Left lobe of liver (tissue), 2 donors: ENCODE results near the gene TTC4. TPM values are rescaled to one million over a fixed set of nuclear protein-coding genes. Genes with fewer than 3 reads are reported as not detected.
A peak's percentile ranks its signal among the peaks of the same experiment; 100 is the strongest.
"Not testable (repeated sequence)": the region's sequence is repeated elsewhere in the genome, so short reads cannot be mapped to it uniquely, and the experiment has no call there.

Experiments used
- ATAC-seq: fragments of 200-7000 bp; cut with Tn5 transposase; one replicate; pipeline ENCODE4 v1.9.1; 2020; ENCODE audit warnings: mild to moderate bottlenecking, moderate library complexity
- DNase-seq: peaks from one replicate; pipeline ENCODE4 v3.0.0-alpha.2; 2020; ENCODE audit warnings: low spot score
- total RNA-seq: library from RNA; stranded (reverse); gene quantifications from one replicate; pipeline ENCODE4 v1.2.1, GENCODE V29; 2021
- donor health status: DM: no; HTN: no; CAD: no; lungs with moderate emphysema.
- donor health status: DM: no; HTN: yes; CAD: no.

Gene TTC4
- total RNA-seq, 1 donor from 2014 or later, result 8.3 TPM

- DNase-seq (no peak), ATAC-seq (no peak)
Observed at GRCh38 chr1:54745864-54746263, 30.2 kb downstream of the TTC4 start.

DNA sequence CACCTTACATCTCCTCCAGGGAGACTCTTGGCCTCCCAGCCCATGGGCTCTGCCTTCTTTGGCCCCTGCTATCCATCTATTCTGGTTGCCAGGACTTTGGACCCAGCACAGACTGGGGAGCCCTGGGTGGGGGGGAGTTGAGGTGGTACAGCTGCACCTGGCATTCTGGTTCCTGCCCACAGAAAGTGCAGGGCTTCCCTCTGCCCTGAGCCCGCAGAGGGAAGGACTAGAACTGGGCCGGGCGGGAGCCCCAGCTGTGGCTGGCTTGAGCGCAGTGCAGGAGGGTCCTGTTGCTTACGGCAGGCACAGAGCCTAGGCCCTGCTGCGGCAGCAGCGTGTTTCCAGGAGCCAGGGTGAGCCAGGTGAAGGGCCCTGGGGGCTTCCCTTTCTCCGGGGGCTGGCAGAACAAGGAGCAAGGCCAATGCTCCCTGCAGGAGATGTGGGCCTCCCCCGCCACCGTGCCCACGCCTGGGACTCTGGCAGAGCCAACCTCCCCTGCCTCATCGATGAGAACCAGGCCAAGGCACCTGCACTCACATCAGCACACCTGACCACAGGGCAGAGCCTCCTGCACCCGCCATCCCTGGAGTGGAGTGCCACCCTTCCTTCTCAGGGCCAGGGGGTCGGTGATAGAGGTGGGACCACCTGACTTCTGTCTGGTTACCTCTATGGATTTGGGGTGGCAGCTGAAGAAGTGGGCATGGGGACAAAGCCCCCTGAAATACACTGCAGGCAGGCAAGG is 32.6 kb downstream of the TTC4 start:
- ATAC-seq (no peak), DNase-seq (no peak)

GRCh38 chr1:54750596-54750995 is 34.9 kb downstream of the TTC4 start:
- ATAC-seq (no peak), DNase-seq (no peak)

- ATAC-seq (no peak), DNase-seq (no peak)
Observed at GRCh38 chr1:54751426-54751825, 35.8 kb downstream of the TTC4 start.

DNA sequence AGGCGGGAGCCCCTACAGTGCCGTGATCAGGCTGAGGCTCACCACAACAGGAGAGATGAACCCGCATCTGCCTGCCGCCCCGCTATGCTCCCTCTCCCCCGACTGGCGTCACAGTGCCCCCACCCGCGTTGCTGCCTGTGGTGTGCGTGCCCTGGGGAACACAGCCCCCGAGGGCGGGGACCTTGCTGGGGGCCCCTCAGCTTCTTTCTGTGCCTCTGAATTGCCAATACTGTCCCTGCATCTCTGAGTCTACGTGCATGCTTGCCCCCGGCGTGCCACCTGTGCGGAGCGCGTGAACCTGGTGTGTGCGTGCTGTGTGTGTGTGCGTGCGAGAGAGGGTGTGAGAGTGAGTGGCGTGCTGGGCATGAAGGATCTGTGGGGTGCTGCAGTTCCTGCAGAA is 38.4 kb downstream of the TTC4 start:
- no peak for DNase-seq
- no peak for ATAC-seq

DNA sequence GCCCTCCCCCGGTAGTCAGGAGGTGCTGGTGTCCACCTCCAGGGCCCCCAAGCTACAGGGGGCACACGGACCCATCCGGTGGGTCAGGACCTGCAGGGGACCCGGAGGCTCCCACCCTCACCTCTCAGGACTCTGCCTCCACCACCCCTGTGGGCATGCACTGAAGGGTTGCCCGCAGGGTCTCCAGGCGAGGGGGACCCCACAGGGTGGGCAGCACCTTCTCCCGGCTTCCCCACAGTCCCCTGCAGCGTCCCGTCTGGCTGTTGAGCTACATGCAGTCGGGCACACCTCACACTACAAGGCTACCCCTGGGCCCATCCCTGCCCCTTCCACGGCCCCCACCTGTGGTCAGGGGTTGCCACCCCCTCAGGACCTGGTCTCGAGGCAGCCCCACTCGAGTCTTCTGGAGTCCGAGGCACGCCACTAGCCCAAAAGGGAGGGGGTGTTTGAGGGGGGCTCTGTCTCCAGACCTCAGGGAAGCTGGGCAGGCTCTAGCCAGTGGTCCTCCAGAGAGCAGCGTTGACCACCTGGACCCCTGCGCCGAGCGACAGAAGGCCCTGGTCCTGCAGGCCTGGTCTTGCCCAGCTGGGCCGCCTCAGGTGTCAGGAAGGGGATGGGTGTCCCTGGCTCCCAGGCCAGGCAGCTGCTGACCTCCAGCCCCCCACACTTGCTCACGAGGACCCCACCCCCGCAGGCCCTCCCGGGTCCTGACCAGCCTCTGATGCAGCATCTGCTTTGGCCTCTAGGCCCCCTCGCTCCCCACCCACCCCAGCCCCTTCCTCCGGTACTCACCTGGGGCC is 39.0 kb downstream of the TTC4 start:
- ATAC-seq (no peak), DNase-seq (no peak)

DNA sequence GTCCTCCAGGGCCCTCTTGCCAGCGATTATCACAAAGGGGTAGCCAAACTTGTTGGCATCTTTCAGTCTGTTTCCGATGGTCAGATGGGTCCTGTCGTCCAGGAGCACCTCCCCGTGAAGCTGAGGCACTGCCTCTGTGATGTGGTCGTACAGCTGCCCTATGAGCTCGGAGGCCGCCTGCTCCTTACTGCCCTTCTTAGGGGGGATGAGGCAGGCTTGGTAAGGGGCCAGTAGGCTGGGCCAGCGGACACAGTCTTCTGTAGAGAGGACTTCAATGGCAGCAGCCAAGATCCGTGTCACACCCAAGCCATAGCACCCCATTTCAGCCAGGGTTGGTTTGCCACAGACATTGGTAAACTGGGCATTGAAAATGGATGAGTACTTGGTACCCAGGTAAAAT is 42.2 kb downstream of the TTC4 start:
- ATAC-seq, result no peak

GRCh38 chr1:54758678-54759348 is 43.2 kb downstream of the TTC4 start:
- DNase-seq (no peak), ATAC-seq (no peak)

More for the DNA sequence above, 42.2 kb downstream of the TTC4 start:
- DNase-seq, result no peak

- DNase-seq (no peak), ATAC-seq (no peak)
Observed at GRCh38 chr1:54763816-54764132, 48.1 kb downstream of the TTC4 start.

DNA sequence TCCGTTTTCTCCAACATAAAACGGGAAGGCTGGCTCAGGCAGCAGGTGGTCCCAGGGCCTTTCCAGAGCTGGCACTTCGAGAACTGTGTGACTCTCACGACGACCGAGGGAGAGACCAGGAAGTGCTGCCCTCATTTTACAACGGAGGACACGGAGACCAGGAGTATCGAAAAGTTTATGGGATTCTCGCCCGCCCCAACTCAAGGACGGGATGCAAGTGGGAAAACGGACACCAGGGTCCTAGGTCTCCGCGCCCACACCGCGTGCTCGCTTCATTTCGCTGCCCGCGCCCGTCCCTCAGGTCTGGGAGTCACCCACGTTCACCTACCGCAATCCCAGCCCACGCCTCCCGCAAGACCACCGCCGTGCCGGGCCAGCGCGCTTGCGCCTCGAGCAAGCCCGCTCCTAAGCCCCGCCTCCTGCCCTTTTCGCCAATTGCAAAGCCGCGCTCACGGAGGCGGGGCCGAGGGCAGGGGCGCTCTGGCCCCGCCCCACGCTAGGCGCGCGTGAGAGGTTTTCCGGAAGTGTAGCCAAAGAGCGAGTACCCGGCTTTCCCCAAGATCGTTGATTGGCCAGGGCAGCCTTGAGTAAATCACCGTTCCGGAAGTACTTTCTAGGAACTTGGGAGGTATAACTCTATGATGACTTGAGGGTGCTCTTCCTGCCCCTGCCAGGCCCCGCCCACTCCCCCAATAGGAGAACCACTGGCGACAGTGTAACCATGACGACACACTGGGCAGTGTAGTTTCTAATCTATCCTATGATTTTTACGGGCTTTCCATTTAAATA is 48.7 kb downstream of the TTC4 start, which contains the start of gene PARS2:
Gene PARS2, minus strand, starts transcription at position 391 of the 789 bp plus-strand sequence. CDS start 5,362 bp downstream, outside the sequence.
- peak; percentile 96 for ATAC-seq

DNA sequence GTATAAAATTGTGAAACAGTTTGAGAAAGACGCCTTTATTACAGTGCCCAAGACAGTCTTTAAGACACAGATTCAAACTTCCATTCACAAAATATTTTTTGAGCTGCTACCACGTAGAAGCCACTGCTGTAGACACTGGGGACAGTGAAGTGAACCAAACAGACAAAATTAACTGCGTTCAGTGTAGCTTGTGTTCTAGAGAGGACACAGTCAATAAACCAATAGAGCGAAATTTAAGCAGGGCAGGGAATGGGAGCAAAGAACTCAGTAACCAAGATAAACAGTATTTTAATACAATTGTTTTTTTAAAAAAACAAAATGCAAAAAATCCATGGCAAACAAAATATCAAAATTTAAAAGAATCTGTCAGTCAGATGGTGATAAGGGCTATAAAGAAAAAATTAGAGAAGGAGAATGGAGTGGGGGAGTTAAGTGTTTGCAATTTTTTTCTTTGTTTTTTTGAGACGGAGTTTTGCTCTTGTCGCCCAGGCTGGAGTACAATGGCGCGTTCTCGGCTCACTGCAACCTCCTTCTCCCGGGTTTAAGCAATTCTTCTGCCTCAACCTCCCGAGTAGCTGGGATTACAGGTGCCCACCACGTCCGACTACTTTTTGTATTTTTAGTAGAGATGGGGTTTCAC is 49.4 kb downstream of the TTC4 start:
- DNase-seq (no peak), ATAC-seq (peak; percentile 26)

More for the DNA sequence above, 48.7 kb downstream of the TTC4 start, which contains the start of gene PARS2:
- peak; percentile 97 for DNase-seq

DNA sequence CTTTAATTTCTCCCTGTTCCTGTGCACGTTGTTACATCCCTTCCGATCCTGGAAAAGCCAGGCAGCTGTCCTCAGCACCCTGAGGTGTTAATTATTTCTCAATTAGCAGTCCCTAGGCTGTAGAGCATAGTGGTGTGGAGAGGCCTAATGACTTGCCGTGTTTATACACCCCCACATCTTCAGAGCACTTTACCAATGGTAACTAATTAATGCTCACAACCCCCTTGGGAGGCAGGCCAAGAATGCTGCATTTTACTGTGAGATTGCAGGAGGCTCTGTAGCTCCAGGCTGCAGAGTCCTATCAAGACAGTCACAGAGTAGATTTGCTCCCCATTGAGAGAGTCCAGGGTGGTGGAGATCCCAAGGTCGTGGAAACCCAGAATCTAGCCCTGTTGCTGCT is 51.1 kb downstream of the TTC4 start:
- DNase-seq, result no peak

GRCh38 chr1:54767526-54767925 is 51.9 kb downstream of the TTC4 start:
- DNase-seq (no peak), ATAC-seq (no peak)

More for the DNA sequence above, 51.1 kb downstream of the TTC4 start:
- no peak for ATAC-seq

- DNase-seq (no peak), ATAC-seq (no peak)
Observed at GRCh38 chr1:54768093-54768492, 52.4 kb downstream of the TTC4 start.

DNA sequence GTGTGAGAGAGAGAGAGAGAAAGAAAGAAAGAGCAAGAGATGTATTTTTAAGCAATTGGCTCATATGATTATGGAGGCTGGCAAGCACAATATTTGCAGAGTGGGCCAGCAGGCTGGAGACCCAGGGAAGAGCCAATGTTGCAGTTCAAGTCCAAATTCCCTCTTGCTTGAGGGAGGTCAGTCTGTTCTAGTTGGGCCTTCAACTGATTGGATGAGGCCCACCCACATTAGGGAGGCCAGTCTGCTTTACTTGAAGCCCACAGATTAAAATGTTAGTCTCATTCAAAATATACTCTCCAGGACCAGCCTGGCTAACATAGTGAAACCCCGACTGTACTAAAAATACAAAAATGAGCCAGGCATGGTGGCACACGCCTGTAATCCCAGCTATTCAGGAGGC is 57.3 kb downstream of the TTC4 start:
- DNase-seq (no peak), ATAC-seq (no peak)

GRCh38 chr1:54774820-54775498 is 59.3 kb downstream of the TTC4 start:
- ATAC-seq (no peak), DNase-seq (no peak)

GRCh38 chr1:54775828-54776721 is 60.4 kb downstream of the TTC4 start:
- ATAC-seq, result peak; percentile 88
- not testable (repeated sequence) for DNase-seq

DNA sequence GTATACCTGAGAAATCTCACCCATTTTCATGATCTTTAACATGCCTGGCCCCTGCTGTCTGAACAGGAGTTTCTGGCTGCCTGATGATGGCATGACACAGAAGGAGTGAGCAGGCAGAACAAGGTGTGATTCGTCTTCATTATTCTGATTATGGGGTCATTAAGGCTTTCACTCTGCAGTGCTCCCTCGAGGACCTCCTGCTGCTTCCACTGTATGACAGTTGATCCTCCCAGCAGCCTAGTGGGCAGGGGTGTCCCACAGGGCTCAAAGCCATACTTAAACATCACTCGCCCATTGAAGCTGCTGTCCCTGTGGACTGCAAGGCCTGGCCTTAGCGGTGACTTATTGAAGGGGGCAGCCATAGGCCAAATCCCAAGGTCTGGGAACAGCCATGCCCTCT is 61.4 kb downstream of the TTC4 start:
- no peak for ATAC-seq
- no peak for DNase-seq

DNA sequence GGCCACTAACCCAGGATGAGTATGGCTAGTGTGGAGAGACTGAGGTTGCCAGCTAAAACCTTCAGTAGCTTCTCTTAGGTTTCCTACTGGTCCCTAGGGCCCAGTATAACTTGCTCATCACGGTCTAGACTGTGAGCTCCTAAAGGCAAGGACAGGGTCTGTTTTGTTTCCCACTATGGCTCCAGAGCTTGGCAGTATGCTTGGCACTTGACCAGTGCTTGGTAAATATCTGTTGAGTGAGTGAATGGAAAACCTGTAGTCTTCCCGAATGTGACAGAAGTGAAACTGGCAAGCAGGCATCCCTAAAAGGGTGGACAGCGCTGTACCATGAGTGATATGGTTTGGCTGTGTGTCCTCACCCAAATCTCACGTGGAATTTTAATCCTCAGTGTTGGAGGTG is 61.8 kb downstream of the TTC4 start:
- DNase-seq, result no peak
- ATAC-seq, result no peak
